Measurements from ENCODE around the gene WDR90.

The WDR90 gene

GRCh38 chr16:609984-610383 is 39.2 kb upstream of the WDR90 start:
- Histone ChIP-seq H4K20me1 (ENCODE audit: insufficient read depth, low read length, poor library complexity, severe bottlenecking) (no peaks in the 10 kb centered on the region), H2AFZ (ENCODE audit: low read length) (no peak overlapping the region), H3K9ac (ENCODE audit: low read depth, low read length, poor library complexity, severe bottlenecking) (no peak overlapping the region), H3K36me3 (ENCODE audit: insufficient read depth, low read length) (no peaks in the 10 kb centered on the region), H3K9me3 (ENCODE audit: insufficient read depth, low read depth, low read length) (no peaks in the 10 kb centered on the region), H3K79me2 (ENCODE audit: insufficient read depth, low read length) (0 out of 2 replicates have a peak, but pooled peaks cover 2% of the 10 kb centered on the region), H3K4me2 (ENCODE audit: low read depth, low read length, poor library complexity, severe bottlenecking) (no peak overlapping the region), H3K27me3 (ENCODE audit: insufficient read depth, low read length, poor library complexity, severe bottlenecking) (no peaks in the 10 kb centered on the region), H3K4me1 (ENCODE audit: insufficient read depth, low read length, poor library complexity, severe bottlenecking) (no peaks in the 10 kb centered on the region), H3K9me2 (replicated peaks; ENCODE audit: low read depth, low read length) (no peaks in the 10 kb centered on the region), H3K4me3 (ENCODE audit: low read length, poor library complexity, severe bottlenecking) (no peak overlapping the region), H3F3A (ENCODE audit: low read depth) (no peaks in the 10 kb centered on the region)
- TF ChIP-seq CTCF (conservative IDR thresholded peaks at IDR 0.05; ENCODE audit: low read length) = no peak
- TF ChIP-seq EZH2phosphoT487 (IDR thresholded peaks at IDR 0.05; ENCODE audit: borderline replicate concordance) = no peak

- no peaks in the 10 kb centered on the region for H3K27me3 ChIP-seq (ENCODE audit: insufficient read depth, low read length, poor library complexity, severe bottlenecking)
- H2AFZ ChIP-seq (ENCODE audit: low read length) = no peak overlapping the region
- H3K4me2 ChIP-seq (ENCODE audit: low read depth, low read length, poor library complexity, severe bottlenecking) = no peak overlapping the region
- 0 out of 2 replicates have a peak, but pooled peaks cover 2% of the 10 kb centered on the region for H3K79me2 ChIP-seq (ENCODE audit: insufficient read depth, low read length)
- H3K9me2 ChIP-seq (replicated peaks; ENCODE audit: low read depth, low read length) = no peaks in the 10 kb centered on the region
- no peaks in the 10 kb centered on the region for H3K9me3 ChIP-seq (ENCODE audit: insufficient read depth, low read depth, low read length)
- no peaks in the 10 kb centered on the region for H3F3A ChIP-seq (ENCODE audit: low read depth)
- H3K9ac ChIP-seq (ENCODE audit: low read depth, low read length, poor library complexity, severe bottlenecking) = no peak overlapping the region
- H3K4me1 ChIP-seq (ENCODE audit: insufficient read depth, low read length, poor library complexity, severe bottlenecking) = no peaks in the 10 kb centered on the region
- no peaks in the 10 kb centered on the region for H3K36me3 ChIP-seq (ENCODE audit: insufficient read depth, low read length)
- TF ChIP-seq CTCF (conservative IDR thresholded peaks at IDR 0.05; ENCODE audit: low read length) (peak; percentile 61), EZH2phosphoT487 (IDR thresholded peaks at IDR 0.05; ENCODE audit: borderline replicate concordance) (no peak)
- no peaks in the 10 kb centered on the region for H4K20me1 ChIP-seq (ENCODE audit: insufficient read depth, low read length, poor library complexity, severe bottlenecking)
- no peak overlapping the region for H3K4me3 ChIP-seq (ENCODE audit: low read length, poor library complexity, severe bottlenecking)
Measured at GRCh38 chr16:610513-611381, 38.4 kb upstream of the WDR90 start.

- Histone ChIP-seq H2AFZ (ENCODE audit: low read length) (no peak overlapping the region), H3K9me2 (replicated peaks; ENCODE audit: low read depth, low read length) (no peaks in the 10 kb centered on the region), H3K9ac (ENCODE audit: low read depth, low read length, poor library complexity, severe bottlenecking) (no peak overlapping the region), H4K20me1 (ENCODE audit: insufficient read depth, low read length, poor library complexity, severe bottlenecking) (no peaks in the 10 kb centered on the region), H3K4me2 (ENCODE audit: low read depth, low read length, poor library complexity, severe bottlenecking) (no peak overlapping the region), H3F3A (ENCODE audit: low read depth) (no peaks in the 10 kb centered on the region), H3K9me3 (ENCODE audit: insufficient read depth, low read depth, low read length) (no peaks in the 10 kb centered on the region), H3K4me1 (ENCODE audit: insufficient read depth, low read length, poor library complexity, severe bottlenecking) (no peaks in the 10 kb centered on the region), H3K79me2 (ENCODE audit: insufficient read depth, low read length) (0 out of 2 replicates have a peak, but pooled peaks cover 2% of the 10 kb centered on the region), H3K27me3 (ENCODE audit: insufficient read depth, low read length, poor library complexity, severe bottlenecking) (no peaks in the 10 kb centered on the region), H3K4me3 (ENCODE audit: low read length, poor library complexity, severe bottlenecking) (no peak overlapping the region), H3K36me3 (ENCODE audit: insufficient read depth, low read length) (no peaks in the 10 kb centered on the region)
- TF ChIP-seq EZH2phosphoT487 (IDR thresholded peaks at IDR 0.05; ENCODE audit: borderline replicate concordance) (no peak), CTCF (conservative IDR thresholded peaks at IDR 0.05; ENCODE audit: low read length) (no peak)
Measured at GRCh38 chr16:615122-615521, 34.0 kb upstream of the WDR90 start.
